HT-29 (cell line): ENCODE data around the gene ZFP57. TPM values are rescaled to one million over a fixed set of nuclear protein-coding genes. Genes with fewer than 3 reads are reported as not detected.

ENCODE experiments used
- DNase-seq: peaks from one replicate; pipeline ENCODE4 v3.0.0-alpha.2; 2015; ENCODE audit warnings: low spot score
- total RNA-seq: library from RNA; depleted of rRNA; stranded (reverse); fragments of >200 nt; shearing (Covaris generic); gene quantifications from 2 replicates; pipeline ENCODE4 v1.2.3, GENCODE V29; 2014

Gene ZFP57
- total RNA-seq, 1 experiment from 2014 or later, result not detected

DNA sequence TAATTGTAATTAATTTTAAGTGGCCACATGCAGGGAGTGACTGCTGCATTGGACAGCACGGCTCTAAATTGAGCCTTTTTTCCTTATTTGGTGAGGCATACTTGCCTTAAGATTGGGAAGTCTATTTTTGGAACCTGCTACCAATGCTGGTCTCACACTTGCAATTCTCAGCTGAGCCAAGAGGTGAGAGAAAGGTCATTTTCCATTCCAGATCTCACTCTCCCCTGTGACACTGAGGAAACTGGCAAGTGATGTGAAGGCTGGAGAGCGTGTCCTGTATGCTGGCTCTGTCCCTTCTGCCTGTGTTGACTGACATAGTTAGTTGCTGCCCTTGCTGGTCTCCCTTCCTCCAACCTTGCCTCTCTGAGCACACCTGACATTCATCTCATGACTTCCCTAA lies 24.8 kb downstream of the ZFP57 start:
- DNase-seq, result no peak

DNA sequence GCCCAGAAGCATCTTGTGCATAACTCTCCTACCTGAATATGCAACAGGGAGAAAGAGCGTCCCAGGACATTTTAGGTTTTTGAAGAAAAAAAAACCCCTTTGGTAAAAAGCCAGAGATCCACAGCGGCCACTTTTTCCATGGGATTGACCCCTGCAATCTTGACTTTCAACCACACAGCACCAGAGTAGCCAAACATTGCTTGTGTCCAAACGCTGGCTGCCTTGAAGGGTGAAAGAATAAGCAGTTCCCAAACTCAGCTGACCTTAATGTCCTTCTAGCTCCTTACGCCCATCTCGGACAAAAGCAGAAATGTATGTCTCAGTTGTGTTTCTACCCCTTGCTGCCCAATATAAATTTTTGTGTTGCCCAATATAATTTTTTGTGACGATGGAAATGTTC lies 25.3 kb downstream of the ZFP57 start:
- DNase-seq, result no peak

DNA sequence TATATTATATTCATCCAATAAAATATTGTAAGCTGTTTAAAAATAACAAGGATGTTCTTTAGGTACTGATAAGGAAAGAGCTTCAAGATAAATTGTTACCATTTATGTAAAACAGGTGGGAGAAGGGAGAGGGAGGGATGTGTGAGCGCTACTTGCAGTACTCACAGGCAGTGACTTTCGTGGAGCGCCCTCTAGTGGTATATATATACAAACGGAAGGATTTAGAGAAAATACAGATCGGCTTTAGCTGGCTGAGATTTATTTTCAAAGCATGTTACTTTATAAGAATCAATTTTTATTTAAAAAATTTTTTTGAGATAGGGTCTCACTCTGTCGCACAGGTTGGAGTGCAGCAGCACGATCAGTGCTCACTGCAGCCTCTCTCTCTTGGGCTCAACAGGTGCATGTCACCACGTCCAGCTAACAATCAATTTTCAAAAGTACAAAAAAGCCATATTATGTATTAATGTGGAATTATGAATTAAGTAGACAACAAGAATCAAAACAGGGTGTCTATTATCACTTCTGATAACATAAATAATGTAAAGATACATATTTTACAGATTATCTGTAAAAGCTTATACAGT lies 27.4 kb downstream of the ZFP57 start:
- peak; percentile 74 for DNase-seq

DNA sequence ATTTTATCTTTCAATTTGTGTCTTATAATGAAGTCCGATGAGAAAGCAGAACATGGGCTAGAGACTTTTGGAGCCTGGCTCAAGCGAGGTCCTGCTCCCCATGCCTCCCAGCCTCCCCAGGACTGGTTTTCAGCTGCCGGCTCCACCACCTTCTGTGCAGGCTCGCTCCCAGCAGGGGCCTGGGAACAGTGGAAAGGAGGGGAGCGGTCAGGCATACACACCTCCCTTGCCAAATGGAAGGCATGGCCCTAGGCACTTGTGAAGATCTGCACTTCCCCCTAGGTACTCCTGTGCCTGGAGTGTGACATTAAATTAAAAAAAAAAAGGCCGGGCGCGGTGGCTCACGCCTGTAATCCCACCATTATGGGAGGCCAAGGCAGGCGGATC lies 28.8 kb downstream of the ZFP57 start:
- no peak for DNase-seq

DNA sequence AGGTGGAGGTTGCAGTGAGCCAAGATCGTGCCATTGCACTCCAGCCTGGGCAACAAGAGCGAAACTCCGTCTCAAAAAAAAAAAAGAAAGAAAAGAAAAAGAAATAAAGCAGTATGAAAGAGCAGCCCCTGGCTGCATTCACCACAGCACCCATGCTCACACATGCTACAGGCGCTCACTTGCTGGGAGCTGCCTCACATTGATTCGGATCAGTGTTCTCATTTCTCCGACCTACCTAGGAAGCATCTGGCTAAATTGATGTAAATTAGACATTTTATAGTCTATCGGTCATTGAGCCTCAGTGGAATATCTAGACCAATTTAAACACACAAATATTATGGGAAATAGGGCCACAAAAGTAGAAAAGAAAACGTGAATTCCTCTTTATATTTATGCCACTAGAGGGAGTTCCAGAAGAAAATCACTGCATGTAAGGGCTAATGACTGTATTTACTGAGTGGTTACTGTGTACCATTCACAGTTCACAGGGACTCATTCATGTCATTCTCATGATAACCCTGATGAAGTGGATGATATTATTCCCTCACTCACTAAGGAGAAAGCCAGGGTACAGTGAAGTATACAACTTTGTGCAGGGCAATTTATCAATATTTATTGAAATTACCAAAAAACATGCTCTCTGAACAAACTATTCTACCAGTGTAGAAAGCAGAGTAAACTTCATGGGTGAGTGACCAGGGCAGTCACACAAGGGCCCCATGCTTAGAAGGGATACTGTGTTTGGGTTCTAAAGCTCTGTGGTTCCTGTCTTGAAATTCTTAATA lies 29.3 kb downstream of the ZFP57 start:
- DNase-seq, result peak; percentile 48

DNA sequence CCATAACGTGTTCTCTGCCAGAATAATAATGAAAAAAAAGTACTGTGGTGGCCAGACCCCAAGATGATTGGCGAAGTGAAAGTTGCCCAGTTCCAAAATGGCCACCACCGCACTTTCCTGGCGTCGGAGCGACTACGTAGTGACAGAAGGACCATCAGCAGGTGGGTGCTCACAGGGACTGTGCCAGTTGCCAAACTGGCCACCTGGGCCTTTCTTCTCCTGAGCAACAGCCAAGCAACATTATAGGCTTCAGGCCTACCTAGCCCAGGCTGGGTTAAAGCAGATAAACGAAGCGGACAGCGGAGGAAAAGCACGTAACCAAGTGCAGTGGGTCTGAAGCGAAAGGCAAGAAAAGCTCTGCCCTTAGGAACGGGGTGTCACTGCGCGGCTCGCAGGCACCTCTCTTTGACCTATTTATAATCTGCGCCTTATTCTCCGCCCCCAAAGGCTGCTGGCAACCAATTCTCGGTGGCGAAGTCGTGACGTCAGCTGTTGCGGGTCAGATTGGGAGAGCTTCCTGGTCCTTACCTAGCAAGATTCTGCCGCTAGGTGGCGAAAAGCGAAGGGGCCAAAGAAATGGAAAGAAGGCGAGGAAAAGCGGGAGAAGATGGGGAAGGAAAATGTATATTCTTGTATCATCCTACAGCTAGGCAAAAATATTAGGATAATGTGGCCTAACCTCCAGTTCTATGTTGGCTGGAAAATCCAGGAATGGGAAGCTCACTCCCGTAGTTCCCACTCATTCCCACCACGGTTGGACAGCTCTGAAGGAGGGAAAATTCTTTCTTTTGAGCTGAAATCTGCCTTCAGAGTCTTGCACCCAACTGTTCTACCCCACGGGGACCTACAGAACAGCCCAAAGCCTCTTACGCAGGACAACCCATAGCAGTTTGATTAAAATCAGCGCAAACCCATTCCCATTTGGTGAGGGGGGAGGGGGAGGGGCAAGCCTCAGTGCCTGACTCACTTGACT lies 31.0 kb downstream of the ZFP57 start:
- peak; percentile 99 for DNase-seq

DNA sequence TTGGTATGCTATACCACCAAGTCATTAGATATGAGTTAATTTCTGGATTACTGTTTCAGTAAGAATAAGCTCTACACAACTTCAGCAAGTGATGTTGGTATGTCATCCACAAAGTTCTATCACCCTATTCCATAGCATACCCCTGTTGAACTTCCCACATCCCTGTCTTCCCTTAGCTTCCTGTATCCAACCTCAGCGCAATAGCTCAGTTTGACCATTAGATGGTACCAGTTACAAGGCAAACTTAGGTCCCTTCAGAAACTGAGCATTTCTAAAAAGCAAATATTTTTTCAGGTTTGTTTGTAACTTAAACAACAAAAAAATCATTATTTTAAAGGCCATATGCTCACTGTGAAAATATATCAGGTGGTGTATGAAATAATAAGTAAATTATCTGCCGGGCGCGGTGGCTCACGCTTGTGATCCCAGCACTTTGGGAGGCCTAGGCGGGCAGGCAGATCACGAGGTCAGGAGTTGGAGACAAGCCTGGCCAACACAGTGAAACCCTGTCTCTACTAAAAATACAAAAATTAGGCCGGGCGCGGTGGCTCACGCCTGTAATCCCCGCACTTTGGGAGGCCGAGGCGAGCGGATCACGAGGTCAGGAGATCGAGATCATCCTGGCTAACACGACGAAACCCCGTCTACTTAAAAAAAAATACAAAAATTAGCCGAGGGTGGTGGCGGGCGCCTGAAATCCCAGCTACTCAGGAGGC lies 32.9 kb downstream of the ZFP57 start:
- peak; percentile 34 for DNase-seq

DNA sequence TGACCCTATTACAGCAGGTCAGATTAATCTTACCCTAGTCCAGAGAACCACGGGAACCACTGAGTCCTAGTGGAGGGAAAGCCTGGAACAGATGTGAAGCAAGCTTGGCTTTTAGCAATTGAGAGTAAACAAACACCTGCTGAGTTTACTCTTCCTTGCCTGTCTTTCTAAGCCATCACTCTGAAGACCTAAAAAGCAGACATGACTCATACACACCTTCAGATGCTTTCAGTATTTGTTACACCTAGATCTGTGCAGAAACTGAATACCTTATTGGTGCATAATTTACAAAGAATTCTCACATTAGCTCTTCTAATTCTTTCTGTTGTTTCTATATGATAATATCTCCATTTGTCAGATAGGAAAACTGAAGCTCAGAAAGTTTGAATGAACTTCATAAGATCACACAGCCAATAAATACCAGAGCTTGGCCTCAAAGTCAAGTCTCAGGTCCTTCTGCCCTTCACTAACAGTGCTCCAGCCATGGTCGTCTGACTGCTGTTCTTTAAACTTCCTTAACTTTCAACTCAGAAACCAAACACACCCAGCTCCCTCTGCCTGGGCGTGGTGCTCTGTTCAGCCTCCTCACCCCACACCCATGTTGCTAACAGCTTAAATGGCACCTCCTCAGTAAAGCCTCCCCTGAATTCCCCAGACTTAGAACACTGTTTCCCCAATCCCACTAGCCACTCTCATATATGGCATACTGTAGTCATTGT lies 39.4 kb downstream of the ZFP57 start:
- no peak for DNase-seq

DNA sequence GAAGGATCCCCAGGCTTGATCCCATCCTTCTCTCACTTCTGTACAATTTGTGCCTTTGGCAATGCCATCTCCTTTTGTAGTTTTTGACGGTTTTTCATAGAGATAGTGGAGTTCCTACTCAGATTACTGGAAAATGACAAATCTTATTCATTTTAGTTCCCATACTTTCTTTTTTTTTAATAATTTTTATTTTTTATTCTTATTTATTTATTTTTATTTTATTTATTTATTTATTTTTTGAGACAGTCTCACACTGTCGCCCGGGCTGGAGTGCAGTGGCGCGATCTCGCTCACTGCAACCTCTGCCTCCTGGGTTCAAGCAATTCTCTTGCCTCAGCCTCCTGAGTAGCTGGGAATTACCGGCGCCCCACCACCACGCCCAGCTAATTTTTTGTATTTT lies 43.7 kb downstream of the ZFP57 start:
- no peak for DNase-seq

DNA sequence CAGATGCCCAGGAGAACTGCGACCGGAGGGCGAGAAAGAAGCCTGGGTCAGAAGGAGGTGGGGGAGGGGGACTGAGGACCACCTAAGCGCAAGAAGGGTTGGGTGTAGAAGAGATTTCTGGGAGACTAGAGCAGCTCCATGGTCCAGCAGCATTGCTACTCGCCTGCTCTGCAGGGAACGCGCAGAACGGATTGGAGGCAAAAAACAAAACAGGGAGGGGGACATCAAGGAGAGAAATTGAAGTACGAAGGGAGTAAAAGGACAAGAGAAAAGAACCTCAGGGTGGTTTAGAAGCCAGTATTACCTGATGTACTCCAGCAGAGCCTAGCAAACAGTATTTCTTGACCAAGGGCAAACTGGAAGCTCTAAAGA lies 47.4 kb downstream of the ZFP57 start:
- DNase-seq, result no peak

DNA sequence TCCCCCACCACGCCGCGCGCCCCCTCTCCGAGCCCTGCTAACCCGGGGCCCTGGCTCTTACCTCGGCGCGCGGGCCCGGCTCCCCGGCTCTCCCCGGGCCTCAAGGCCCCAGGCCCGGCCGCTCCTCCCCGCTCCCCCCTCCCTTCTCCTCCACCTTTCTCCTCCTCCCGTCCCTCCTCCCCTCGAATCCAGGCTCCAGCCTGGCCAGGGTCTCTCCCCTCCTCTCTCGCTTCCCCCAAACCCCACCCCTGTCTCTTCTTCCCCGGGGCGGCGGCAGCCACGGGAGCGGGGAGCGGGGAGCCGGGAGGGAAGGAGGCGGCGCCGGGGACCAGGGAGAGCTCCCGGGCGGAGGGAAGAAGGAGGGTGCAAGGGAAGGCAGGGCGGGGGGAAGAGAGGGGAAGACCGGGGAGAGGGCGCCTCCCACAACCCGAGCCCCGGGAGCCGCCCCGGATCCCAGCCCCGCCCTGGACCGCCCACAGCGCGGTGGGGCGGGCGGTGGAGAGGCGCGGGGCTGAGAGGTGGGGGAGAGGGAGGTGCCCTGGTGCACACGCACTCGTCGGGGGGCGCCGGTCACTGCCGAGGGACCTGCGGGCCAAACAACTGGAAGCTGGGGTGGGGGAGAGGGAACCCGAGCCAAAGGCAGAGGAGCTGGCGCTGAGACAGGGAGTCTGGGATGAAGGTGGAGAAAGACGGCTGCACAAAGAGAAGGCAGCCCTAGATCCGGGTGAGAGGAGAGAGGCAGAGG lies 48.0 kb downstream of the ZFP57 start, which contains the start of gene GABBR1:
Gene GABBR1 (minus strand): TSS at position 395 of the 745 bp plus-strand sequence. CDS start 798 bp downstream, outside the sequence.
- DNase-seq, result peak; percentile 32

DNA sequence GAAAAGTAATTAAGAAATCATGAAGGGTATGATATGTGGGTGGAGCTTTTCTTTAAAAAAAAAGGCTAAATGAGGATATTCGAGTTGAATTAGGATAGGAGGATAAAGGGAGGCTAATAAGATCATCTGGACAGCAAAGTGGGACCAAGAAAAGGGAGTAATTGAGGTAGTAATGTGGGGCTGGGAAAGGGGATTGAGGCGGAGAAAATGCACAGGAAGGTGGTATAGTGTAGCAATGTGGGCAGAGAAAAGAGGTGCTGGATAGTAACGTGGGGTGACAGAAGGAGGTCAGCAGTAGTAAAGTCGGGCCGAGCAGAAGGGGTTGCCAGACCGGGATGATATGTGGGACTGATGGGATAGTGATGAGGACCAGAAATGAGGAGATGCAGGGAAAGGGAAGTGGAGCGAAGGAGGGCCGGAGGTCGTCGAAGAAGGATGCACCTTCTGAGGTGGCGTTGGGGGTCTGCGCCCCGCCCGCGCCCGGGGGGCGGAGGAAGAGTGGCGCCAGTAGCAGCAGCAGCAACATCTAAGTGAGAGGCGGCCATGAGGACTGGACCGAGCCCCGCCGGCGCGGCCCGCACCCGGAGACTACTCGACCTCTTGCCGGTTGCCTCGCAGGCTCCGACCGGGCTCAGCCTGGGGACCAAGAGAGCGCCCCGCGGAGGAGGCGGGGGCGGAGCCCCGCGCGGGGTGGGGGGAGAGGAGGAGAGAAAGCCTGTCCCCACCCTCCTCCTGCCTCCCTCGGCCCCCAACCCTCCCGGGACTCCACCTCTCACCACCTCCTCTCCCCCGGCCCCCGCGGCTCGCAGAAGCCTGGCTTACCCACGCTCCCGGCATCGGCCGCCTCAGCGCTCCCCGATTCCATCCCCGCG lies 48.9 kb downstream of the ZFP57 start:
- no peak for DNase-seq

DNA sequence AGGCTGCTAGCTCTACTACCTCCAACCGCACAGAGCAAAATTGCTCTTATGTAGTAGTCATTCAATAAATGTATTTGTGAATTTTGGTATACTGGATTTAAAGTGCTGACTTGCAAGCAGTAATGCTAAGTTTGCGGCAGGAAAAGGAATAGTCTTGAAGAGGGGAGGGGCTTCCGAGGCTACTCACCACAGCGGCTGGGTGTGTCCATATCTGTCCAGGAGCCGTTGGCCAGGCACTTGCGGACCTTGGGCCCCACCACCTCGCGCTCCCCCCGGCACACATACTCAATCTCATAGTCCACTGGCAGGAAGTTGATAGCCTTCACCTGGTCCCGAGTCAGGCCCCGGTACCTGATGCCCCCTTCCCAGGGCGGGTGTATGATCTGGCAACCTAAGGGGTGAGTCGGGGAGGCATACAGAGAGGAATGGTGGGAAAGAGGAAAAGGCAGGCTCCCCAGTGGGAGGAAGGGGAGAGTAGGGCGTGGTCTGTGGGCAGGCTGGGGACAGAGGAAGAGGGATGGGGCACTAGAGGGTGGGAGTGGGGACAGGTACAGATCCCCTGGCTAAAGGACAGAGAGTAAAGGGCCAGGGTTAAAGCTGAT lies 49.6 kb downstream of the ZFP57 start:
- DNase-seq, result no peak

DNA sequence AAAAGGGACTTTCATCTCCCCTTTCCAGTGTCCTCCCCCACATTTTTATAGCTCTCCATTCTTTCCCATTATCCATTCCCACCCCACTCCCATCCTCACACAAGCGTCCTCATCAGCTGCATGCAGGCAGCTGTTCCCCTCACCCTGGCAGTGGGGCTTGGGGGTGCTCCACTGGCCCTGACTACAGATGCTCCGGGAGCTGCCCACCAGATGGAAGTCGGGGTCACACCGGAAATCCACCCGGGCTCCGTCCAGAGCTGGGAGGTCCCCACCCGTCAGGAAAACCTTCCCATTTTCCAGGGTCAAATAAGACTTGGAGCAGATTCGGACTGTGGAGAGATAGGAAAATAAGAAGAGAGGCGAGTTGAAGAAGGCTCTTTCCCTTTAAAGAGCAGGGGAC lies 50.6 kb downstream of the ZFP57 start:
- DNase-seq, result no peak

DNA sequence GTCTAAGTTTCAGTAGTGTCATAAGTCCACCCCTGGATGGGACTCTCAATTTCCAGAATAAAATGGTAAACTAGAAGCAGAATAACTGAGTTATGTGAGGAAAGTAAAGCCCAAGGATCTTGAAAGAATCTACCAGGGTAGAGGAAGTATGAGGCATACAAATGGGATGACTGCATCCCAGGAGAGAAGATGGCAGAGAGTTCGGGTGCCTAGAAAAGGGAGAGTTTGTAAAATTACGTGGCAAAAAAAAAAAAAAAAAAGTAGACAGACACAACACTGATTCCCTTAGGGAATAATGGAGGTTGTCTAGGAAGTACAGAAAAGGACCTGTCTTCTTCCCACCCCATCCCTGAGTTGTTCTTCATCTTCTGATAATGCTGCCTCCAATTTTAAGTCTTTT lies 51.4 kb downstream of the ZFP57 start:
- no peak for DNase-seq

DNA sequence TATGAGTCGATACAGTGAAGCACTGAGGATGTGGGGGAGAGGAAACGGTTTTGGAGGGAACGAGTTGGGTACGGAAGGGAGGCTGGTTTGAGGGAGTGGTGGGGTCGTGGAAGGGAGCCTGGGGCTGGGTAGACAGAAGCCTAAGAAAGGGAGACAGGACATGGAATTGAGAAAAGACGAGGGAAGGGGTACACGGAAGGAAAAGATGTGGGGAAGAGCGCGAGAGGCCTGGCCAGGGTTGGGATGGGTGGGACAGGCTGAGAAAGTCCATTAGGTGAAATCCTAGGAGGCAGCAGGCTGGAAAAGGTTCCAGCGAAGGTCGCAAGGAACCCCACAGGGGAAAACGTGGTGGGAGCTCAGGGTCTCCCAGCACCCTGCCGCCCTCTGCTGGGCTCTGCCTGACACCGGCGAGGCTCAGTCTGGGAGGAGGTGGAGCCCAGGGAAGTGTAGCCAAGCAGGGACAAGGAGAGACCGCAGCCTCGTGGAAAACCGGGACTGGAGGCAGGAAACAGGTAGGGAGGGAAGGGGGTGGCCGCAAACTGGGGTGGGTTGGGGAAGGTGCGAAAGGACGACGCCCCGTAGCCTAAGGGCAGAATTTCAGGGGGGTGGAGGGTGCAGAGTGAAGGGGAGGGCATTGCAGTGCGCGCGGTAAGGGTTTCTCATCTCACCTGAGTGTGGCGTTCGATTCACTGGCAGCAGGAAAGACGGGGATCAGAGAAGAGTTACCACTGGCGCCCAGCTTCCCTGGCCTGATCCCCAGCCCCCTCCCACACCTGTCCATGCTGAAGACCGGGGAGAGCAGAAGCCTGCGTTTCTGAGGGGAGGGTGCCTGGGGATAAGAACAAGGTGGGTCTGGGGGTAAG lies 52.3 kb downstream of the ZFP57 start:
- no peak for DNase-seq

DNA sequence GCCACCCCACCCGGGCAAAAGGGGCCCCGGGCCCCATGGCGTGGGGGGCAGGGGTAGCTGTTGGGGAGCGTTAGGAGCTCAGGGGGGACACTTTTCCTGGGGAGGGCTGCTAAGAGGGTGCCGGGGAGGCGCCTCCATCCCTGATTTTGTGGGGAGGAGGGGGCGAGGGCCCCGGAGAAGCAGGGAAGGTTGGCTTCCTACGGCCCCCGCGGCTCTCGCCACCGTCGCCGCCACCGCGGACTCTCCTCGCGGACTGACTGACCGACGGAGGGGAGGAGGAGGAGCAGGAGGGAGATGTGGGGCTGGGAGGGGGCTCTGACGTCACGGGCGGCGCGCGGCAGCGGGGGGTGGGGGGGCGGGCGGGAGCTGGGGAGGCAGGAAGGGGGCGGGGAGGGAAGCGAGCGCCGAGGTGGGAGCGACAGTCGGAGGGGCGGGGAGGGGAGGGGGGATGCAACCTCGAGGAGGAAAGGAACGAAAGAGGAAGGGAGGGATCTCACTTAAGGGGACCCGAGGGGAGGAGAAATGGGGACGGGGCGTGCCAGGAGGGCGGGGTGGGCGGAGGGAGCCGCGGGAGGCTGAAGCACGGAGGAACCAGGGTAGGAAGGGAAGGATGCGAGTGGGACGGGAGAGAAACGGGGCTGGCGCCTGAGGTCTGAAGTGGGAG lies 53.1 kb downstream of the ZFP57 start:
- no peak for DNase-seq
